Fibroblast of skin of scalp (primary cell): Measurements from ENCODE around the gene PDGFB. TPM values are rescaled to one million over a fixed set of nuclear protein-coding genes. Genes with fewer than 3 reads are reported as not detected.

ENCODE experiments used
- DNase-seq: peaks from one replicate; pipeline ENCODE4 v3.0.0-alpha.2; 2013
- polyA plus RNA-seq, 2 experiments: library from polyadenylated mRNA; unstranded; fragments of 120-200 nt; gene quantifications; one replicate each; pipeline ENCODE4 v1.2.1, GENCODE V29; 2013; ENCODE audit not compliant: insufficient read length in 2 of 2

PDGFB gene
- polyA plus RNA-seq (2013, experiment 1 of 2; ENCODE audit: insufficient read length), result 3.8 TPM
- 3.3 TPM for polyA plus RNA-seq (2013, experiment 2 of 2; ENCODE audit: insufficient read length)

GRCh38 chr22:39244496-39245129, at the start of gene PDGFB:
Gene PDGFB (minus strand): TSS chr22:39244982. CDS start chr22:39243963, 1,019 bp downstream.
- DNase-seq, result no peak

- no peak for DNase-seq
These were observed 49.1 kb upstream of the PDGFB start for GRCh38 chr22:39293766-39294368.

GRCh38 chr22:39292561-39293074, 47.8 kb upstream of the PDGFB start:
- peak; percentile 98 for DNase-seq

- DNase-seq, result peak; percentile 68
These were observed 47.3 kb upstream of the PDGFB start for GRCh38 chr22:39292031-39292462.

- no peak for DNase-seq
These were observed 46.7 kb upstream of the PDGFB start for GRCh38 chr22:39291523-39291922.

GRCh38 chr22:39290724-39291161, 46.0 kb upstream of the PDGFB start:
- DNase-seq, result no peak

- DNase-seq, result no peak
These were observed 45.4 kb upstream of the PDGFB start for GRCh38 chr22:39289975-39290720.

- DNase-seq, result no peak
These were observed 44.8 kb upstream of the PDGFB start for GRCh38 chr22:39289533-39289932.

- no peak for DNase-seq
These were observed 43.5 kb upstream of the PDGFB start for GRCh38 chr22:39288135-39288898.

GRCh38 chr22:39287076-39287725, 42.4 kb upstream of the PDGFB start:
- peak; percentile 71 for DNase-seq

- no peak for DNase-seq
These were observed 40.2 kb upstream of the PDGFB start for GRCh38 chr22:39284983-39285382.

GRCh38 chr22:39284142-39284980, 39.6 kb upstream of the PDGFB start:
- no peak for DNase-seq

GRCh38 chr22:39283322-39284141, 38.8 kb upstream of the PDGFB start:
- no peak for DNase-seq

- no peak for DNase-seq
These were observed 38.0 kb upstream of the PDGFB start for GRCh38 chr22:39282645-39283321.

GRCh38 chr22:39281126-39281525, 36.3 kb upstream of the PDGFB start:
- DNase-seq, result no peak

GRCh38 chr22:39280250-39280649, 35.5 kb upstream of the PDGFB start:
- DNase-seq, result no peak

- no peak for DNase-seq
These were observed 34.5 kb upstream of the PDGFB start for GRCh38 chr22:39279170-39279850.

- DNase-seq, result peak; percentile 72
These were observed 33.3 kb upstream of the PDGFB start for GRCh38 chr22:39278040-39278439.

- peak; percentile 93 for DNase-seq
These were observed 32.4 kb upstream of the PDGFB start for GRCh38 chr22:39277142-39277607.
